HG03565 (cell line): ENCODE measurements around the gene PPP1R37.
"Not testable (repeated sequence)": the region's sequence is repeated elsewhere in the genome, so short reads cannot be mapped to it uniquely, and the experiment has no call there.

ENCODE experiments used
- ATAC-seq: cut with Tn5 transposase; IDR thresholded peaks from one replicate; pipeline ENCODE4 v1.9.1; 2021; ENCODE audit warnings: mild to moderate bottlenecking, moderate library complexity; ENCODE audit not compliant: unreplicated experiment

PPP1R37 gene

DNA sequence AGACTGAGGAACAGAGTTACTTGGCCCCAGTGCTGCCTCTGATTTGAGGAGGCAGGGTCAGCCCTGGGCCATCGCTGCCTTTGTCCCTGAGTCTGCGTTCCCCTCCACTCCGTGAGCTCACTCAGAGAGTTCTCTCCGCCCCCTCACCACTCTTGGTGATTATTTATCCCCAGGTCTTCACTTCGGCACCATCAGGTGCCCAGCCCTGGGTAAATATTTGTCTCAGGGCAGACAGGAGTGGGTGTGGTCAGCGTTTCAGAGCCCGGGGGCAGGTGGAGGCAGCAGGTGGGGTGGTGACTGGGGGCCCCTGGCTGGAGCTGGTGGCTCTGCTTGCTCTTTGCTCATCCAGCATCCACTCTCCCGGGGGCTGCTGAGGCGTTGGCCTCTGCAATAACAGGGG, 20.6 kb downstream of the PPP1R37 start:
- ATAC-seq = no peak

DNA sequence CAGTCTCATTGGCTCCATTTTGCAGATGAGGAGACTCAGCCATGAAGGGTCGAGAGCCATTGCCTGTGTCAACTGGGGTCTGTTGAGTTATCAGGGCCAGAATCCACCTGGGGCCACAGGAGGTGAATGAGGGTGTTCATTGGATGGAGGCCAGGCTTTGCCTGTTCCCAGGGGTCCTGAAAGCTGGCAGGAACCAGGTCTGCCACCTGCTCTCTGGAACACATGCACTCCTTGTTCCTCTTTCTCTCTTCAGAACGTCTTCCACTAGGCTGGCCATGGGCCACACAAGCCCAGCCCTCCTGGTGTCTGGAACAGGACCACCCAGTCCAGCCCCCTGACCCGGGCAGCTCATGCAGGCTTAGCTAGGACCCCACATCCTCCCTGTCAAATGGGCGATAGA, 21.1 kb downstream of the PPP1R37 start:
- ATAC-seq = no peak

DNA sequence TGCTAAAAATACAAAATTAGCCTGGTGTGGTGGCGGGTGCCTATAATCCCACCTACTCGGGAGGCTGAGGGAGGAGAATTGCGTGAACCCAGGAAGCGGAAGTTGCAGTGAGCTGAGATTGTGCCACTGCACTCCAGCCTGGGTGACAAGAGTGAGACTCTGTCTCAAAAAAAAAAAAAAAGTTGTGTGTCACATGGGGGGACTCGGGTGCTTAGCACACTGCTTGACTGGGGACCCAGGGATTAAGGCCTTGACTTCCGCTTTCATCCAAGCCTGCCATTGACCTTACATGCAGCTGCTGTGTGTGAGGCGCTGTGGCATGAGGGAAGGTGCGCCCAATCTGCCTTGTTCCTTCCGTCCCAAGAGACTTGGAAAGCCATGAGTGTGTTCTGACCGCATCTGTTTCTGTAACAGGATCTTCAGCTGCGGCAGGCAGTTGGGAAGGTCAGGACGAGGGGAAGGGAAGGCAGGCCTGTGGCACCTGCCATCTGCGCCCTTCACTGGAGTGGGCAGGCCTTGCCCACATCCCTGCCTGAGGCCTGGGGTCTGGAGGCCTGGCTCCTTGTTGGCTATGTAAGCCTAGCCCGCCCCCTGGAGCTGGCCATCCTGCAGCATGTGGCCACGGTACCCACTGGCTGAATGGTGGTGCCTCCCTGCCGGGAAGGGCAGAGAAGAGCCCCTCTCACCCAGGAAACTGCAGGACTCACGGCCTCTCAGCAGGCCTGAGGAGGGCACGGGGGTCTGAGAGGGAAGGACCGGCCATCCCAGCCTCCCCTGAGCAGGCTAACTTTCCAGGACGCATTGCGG, 23.0 kb downstream of the PPP1R37 start:
- no peak for ATAC-seq

DNA sequence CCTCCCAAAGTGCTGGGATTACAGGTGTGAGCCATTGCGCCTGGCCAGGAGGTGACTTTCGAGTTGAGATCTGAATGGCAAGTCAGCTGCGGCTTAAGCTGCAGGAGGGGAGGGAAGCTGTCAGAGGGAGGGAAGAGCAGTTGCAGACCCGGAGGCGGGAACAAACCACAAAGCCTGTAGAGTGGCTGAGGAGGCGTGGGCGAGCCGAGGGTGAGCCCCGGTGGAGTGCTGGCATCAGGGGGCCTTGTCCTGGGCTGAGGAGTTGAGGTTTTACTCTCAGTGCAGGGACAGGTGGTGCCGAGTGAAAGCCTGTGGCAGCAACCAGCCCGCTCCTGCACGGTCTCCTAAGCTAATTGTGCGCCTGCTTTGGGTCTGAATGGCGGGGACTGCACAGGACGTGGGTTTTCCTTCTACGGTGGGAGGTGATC, 24.2 kb downstream of the PPP1R37 start:
- ATAC-seq = no peak

DNA sequence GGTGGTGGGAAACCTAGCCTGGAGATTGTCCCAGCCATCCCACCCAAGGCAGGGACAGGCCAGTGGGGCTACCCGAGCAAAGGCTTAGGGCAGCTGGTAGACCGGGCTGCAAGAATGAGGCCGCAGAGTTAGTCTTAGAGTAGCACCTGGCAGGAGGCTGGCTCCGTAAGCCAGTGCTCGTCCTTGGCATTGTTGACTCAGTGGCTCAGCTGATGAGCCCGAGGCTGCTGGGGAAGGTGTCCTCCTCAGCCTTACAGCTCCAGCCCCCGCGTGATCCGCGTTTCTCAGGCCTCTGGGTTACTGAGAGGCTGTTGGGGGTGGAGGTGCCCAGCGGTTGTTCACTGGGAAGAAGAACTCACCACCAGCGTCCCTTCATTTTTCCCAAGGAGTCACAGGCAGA, 24.7 kb downstream of the PPP1R37 start:
- ATAC-seq = no peak

DNA sequence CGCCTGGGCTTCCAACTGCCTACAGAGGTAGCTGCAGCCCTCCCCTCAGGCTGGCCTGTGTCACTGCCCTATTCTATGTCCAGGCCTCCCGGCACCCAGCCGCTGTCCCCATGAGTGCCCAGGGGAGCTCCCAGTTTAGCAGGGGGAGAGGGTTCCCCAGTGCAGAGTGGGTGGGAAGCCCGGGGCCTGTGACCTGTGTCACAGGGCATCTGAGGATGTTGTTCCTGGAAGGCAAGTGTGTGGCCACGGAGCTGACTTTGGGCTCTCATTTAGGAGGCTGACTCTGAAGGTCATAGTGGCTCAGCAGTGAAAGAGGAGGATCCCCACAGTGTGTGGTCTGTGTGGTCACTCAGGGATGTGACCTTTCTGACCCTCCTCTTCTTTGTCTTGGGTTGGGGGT, 25.1 kb downstream of the PPP1R37 start:
- no peak for ATAC-seq

DNA sequence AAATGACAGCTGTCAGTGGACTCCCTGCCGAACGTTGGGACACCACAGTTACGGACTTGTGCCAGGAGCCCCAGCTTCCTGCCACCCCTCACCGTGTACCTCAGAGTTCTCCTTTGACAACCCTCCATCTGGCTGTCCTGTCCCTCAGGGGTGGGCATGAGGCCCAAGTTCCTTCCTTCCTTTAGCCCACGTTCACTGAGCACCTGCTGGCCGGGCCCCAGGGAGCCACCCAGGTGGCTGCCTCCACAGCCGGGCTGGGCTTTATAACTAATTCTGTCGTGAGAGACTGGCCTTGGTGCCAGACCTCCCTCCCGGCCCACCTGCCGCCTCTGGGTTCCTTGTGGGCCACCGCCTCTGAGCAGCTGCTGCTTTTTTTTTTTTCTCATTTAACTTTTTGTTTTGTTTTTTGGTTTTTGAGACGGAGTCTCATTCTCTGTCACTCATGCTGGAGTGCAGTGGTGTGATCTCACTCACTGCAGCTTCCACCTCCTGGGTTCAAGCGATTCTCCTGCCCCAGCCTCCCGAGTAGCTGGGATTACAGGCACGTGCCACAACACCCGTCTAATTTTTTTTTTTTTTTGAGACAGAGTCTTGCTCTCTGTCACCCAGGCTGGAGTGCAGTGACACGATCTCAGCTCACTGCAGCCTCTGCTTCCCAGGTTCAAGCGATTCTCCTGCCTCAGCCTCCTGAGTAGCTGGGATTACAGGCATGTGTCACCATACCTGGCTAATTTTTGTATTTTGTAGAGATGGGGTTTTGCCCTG, 25.8 kb downstream of the PPP1R37 start:
- ATAC-seq = not testable (repeated sequence)

DNA sequence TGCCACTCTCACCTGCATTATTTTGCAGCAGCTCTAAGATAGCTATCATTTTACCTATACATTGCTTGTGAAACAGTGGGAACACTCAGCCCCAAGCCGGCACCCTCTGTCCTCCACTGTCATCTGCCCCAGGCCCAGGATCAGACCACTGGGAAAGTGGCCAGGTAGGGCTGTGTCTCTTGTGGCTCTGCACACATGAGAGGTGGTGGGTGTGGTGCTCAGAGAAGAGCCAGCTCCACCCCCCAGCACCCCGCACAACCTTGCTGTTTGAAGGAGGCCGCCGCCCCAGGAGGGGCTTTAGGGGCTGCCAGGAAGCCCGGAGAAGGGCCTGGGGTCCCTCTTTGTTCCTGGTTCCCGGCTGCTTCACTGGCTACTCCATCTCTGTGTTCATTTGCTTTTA, 26.6 kb downstream of the PPP1R37 start:
- no peak for ATAC-seq

DNA sequence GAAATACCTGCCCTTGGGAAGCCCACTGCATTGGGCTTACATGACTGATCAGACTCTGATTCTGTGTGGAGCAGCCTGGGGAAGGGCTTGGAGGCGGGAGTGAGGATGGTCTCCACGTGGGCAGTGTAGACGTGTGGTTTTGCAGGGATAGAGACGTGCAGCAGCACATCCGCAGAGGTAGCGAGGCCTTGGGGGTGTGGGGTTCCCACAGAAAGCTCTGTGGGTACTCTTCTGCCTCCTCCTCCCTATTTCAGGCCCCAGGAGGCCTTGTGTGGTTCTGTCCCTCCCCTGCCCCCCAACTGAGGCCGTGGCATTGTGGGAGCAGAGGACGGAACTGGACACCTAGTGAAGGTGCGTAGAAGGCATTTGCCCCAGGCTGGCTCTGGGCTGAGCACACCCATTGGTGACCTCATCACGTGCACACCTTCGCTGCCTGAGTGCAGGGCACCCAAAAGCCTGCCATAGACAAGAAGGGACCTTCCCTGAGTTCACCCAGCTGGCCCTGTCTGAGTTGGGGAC, 28.9 kb downstream of the PPP1R37 start:
- ATAC-seq = no peak

DNA sequence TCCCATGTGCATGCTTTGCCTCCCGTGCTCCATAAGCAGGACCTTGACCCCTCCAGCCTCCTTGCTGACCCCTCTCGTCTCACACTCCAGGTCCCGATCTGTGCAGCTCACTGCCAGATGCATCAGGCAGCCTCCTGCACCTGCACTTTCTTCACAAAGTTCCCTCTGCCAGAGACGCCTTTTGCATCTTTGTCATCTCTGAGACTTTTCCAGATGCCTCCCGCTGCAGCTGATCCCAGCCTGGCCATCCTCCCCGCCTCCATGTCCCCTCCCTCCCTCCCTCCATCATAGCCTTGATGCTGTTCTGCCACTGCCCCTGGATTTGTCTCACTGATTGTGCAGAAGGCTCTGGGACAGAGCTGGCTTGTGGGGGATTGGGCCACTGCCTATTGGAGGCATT, 29.9 kb downstream of the PPP1R37 start:
- ATAC-seq = no peak

DNA sequence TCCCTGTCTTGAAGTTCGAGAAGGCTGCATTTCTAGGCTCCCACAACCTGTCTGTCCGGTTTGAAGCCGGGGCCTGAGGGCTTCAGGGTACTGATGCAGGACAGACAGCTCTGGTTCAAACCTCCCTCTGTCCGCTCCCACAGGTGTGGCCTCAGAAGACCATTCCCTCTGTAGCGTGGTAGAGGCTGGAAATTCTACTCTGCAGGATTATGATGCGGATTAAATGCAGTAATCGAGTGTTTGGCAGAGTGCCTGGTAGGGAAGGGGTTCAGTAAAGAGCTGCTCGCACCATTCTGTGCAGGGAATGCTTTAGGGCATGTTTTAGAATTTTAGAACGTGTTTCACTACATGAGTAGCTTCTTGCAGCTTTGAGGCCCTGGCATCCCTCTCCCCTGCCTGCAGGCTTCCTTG, 30.5 kb downstream of the PPP1R37 start:
- no peak for ATAC-seq

DNA sequence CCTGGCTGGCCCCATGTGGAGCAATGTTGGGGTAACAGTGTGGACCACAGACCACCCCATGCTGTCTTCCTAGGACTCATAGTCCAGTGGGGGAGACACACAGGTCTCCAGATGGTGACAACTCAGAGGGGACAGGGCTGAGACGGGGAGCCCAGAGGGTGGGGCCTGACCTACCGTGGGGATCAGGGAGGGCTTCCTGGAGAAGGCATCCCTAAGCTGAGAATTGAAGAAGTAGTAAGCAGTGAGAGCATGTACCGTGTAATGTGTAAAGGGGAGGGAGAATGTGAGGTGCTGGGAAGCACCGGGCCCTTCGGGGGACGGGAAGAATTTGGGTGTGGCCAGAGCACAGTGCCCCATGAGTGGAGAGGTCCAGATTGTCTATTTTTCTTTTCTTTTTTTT, 31.0 kb downstream of the PPP1R37 start:
- ATAC-seq = no peak

DNA sequence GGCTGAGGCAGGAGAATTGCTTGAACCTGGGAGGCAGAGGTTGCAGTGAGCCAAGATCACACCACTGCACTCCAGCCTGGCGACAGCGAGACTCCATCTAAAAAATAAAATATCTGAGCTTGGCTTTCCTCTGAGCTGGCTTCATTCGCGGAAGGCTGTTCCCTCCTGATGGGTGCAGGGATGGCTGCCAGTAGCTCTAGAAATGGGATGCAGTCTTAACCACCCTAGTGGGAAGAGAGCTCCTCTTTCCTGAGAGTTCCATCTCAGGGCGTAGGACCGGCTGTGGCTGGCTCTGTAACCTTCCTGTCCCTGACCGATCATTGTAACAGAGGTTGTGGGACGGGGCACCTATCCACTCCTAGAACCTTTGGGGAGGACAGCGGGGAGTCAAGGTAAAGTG, 32.4 kb downstream of the PPP1R37 start:
- ATAC-seq = no peak

DNA sequence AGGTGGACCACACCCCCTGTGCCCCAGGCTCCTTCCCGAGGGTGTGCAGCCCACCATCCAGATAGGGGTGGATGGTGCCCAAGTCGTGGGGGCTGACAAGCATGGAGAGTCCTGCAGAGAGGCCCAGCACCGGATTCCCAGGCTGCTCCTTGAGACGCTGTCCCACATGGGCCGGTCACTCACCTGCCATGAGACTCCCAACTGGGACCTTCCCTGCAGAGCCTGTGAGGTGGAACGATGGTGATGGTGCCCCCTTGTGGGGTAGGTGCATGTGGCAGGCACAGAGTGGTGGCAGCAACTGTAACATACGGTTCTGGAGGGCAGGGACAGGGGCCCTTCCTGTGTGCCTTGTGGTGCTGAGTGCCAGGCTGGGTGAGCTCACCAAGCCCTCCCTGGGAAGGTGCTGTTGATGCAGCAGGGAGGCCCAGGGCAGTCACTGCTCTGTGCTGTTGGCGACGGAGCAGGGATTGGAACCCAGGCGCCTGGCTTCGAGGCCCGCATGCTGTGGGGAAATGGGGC, 33.1 kb downstream of the PPP1R37 start:
- ATAC-seq = no peak

DNA sequence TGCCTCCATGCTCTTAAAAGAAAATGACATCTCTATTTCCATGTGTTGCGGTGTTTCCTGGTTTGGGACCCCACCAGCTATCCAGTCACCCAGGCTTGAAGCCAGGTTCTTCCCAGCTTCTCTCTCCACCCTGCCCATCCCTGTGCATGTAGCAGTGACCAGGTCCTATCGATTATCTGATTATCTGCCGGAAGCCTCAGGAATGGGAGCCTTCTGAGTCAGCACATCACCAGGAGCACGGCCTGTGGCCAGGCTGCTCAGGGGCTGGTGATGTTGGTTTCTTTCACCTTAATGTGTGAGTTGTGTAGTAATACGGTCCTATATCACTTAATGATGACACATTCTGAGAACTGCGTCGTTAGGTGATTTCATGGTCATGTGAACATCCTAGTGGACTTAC, 33.7 kb downstream of the PPP1R37 start:
- no peak for ATAC-seq

DNA sequence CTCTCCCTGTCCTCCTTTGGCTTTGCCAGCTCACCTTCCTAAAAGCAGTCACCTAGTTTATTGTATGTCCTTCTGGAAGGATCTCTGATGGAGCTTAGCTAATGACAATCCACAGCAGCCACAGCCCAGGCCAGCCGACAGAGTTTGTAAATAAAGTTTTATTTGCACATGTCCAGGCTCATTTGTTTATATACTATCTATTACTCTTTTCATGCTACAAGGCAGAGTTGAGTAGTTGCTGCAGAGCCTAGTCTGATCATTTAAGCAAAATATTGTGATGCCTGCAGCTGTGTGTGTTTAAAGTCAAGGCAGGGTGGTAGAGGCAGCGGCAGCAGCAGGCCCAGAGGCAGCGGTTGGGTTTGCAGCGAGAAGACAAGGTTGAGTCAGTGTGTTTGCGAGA, 35.2 kb downstream of the PPP1R37 start:
- ATAC-seq = no peak

DNA sequence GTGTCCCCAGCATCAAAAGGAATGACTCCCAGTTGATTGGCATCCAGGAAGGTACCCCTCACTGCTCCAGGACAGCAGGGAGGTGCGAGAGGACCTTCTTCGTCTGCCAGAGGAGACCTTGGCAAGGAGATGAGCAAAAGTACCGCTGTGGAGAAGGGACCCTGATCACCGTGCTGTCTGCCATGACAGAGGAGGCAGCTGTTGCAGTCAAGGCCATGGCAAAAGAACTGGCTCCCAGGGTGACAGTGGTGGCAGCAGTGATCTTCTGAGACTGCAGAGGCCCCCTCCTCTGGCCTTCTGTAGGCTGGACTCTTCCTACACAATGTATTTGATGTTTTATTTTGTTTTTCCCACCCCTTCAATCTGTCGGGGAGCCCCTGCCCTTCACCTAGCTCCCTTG, 35.8 kb downstream of the PPP1R37 start:
- no peak for ATAC-seq

DNA sequence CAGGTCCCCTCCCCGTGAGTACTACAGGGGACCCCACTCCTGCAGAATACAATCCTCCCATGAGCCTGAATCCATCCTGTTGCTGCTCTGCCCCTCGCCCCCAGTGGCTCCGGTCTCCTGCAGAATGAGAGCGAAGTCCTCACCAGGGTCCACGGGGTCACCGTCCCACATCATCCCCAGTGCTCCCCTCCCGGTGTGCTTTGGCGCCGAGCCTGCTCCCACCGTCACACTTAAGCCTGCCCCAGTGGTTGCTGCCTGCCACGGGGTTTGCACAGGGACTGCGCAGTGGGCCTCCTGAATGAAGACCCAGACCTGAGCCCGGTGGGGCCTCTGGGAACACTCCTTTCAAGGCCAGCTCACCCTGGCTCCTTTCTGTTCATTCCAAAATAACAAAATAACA, 37.3 kb downstream of the PPP1R37 start:
- ATAC-seq = no peak

DNA sequence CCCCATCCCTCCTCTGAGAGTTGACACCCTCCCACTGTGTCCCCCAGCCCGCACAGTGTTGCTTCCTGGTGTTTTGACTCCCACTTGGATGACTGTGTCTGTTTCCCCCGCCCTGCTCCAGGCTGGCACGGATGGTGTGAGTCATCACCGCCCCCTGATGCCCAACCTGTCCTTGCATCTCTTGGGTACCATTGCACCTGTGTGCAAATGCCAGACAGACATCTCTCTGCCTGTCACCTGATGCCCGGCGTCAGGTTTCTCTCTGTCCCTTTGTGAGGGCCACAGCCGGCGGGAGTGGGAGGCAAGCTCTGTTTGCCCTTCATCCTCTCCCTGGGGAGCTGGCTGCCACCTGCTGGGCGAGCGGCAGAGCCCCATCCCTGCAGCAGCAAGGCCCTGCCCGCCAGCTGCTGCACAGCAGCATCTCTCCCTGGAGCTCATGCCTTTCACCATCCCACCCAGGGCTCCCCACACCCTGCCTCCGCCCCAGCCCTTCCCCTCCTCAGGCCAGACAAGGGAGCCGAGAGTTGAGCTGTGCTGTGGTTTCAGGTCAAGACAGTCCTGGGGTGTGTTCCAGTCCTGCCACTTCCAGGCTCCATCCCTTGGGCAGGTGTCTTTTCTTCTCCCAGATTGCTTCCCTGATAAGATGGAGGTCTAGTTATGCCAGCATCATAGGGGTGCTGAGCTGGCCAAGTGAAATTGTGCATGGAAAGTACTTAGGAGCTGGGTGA, 38.1 kb downstream of the PPP1R37 start:
- ATAC-seq = no peak

DNA sequence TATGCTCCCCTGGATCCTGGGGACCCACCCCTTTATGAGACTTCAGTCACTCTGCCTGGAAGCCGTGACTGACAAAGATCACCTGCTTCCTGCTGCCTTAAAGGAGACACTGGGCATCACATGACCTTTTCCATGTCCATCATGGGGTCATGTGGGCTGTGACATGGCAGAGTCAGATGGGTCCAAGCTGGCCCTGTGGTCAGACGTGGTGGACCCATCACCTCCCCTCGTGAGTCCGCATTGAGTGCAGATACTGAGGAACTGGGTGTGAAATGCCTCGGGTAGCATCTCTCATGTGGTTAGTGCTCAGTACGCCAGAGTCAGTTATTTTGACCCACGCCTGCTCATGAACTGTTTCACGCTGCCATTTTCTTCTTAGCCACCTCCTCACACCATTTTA, 40.7 kb downstream of the PPP1R37 start:
- no peak for ATAC-seq

DNA sequence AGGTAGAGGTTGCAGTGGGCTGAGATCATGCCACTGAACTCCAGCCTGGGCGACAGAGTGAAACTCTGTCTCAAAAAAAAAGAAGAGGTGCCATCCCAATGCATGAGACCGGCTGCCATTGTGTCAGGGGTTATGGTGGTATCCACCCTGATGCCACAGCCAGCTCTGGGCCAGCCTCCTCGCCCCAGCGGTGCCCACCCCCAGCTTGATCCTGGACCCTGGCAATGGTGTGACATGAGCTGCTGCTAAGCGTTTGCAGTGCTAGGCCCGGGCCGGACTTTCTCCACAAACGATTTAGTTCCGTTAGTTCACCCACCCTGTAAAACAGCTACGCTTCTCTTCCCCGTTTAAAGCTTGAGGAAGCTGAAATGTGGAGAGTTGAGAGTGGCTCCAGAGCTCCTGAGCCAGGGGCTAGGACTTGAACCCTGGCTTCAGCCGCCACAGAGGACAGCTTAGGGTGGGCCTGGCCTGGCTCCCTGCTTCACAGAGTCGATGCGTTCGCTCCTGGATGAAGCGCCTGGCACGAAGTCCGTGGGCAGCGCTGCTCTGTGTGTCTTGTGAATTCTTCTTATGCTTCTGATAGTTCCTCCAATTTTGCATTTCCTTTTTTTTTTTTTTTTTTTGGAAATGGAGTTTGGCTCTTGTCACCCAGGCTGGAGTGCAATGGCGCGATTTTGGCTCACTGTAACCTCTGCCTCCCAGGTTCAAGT, 42.4 kb downstream of the PPP1R37 start:
- ATAC-seq = no peak
